ENCODE measurements around the gene MYL3. TPM values are rescaled to one million over a fixed set of nuclear protein-coding genes. Genes with fewer than 3 reads are reported as not detected.
A peak's percentile ranks its signal among the peaks of the same experiment; 100 is the strongest.

MYL3 gene
- total and polyA plus RNA-seq, 2 donors (not counting 1 experiment from before 2014, with no cell fraction given): not detected

GRCh38 chr3:46895761-46896160 lies 32.5 kb upstream of the MYL3 start:
- ATAC-seq (ENCODE audit: low read depth): no peak
- Mint-ChIP-seq H3K27me3 (peaks cover 51% of the 10 kb centered on the region), H3K9me3 (ENCODE audit: insufficient read depth) (no peaks in the 10 kb centered on the region), H3K4me1 (peaks cover 27% of the 10 kb centered on the region), H3K4me3 (no peak overlapping the region), H3K27ac (no peak overlapping the region)
- H3K9me3 ChIP-seq (ENCODE audit: control extremely low read depth in 1 of 3, control insufficient read depth in 2 of 3, insufficient read depth in 1 of 3, low read length in 2 of 3): peaks cover 0 to 6% (median 0%) of the 10 kb centered on the region in 3 donors
- H4K20me1 ChIP-seq (ENCODE audit: control insufficient read depth, insufficient read depth, low read length, poor library complexity, severe bottlenecking): no peaks in the 10 kb centered on the region
- H3K27me3 ChIP-seq (replicated peaks in 1 of 4; ENCODE audit: control extremely low read depth in 1 of 4, control insufficient read depth in 3 of 4, insufficient read depth in 4 of 4, low read length in 3 of 4): peaks cover 0 to 59% (median 22%) of the 10 kb centered on the region in 4 experiments
- intact Hi-C loops (cut with micrococcal nuclease): loop anchor here (1.0 kb wide), 3 partner anchors 29 to 190 kb away; no protein-coding TSS in a partner anchor
- 95% methylated on average over 4 of the region's 4 CpGs for WGBS (ENCODE audit: insufficient coverage)
- TF ChIP-seq EZH2 (IDR thresholded peaks at IDR 0.05; ENCODE audit: borderline replicate concordance, insufficient read depth, low read depth, low read length, poor library complexity, severe bottlenecking): no peak
- ChIA-PET POLR2A (no interaction called here), CTCF (interaction anchor here (0.5 to 2.7 kb wide), 15 partner anchors 10 to 469 kb away, joined by 3 to 30 read pairs (median 6); no protein-coding TSS in a partner anchor)
- DNase-seq: no peak
- no peaks in the 10 kb centered on the region for H3K36me3 ChIP-seq (replicated peaks in 1 of 2; ENCODE audit: control extremely low read depth in 1 of 2, control insufficient read depth in 1 of 2, extremely low read depth in 1 of 2, insufficient read depth in 2 of 2, low read length in 1 of 2)
- no peak overlapping the region for H3K4me2 ChIP-seq (replicated peaks; ENCODE audit: low read depth, low read length, poor library complexity, severe bottlenecking)
- no peak overlapping the region for H3K4me3 ChIP-seq (ENCODE audit: control extremely low read depth in 1 of 5, extremely low read depth in 1 of 5, insufficient read depth in 1 of 5, low read depth in 2 of 5, low read length in 4 of 5)
- H2AFZ ChIP-seq (ENCODE audit: insufficient read depth, low read depth, low read length, poor library complexity, severe bottlenecking): no peak overlapping the region
- H3K9ac ChIP-seq (ENCODE audit: low read length): no peak overlapping the region
- H3K27ac ChIP-seq (ENCODE audit: low read length in 2 of 2): no peak overlapping the region
- H3K79me2 ChIP-seq (ENCODE audit: control insufficient read depth, insufficient read depth, low read length): no peaks in the 10 kb centered on the region
- H3K4me1 ChIP-seq (ENCODE audit: control insufficient read depth in 2 of 2, insufficient read depth in 2 of 2, low read length in 2 of 2): peaks cover 23 to 26% of the 10 kb centered on the region in 2 donors

DNA sequence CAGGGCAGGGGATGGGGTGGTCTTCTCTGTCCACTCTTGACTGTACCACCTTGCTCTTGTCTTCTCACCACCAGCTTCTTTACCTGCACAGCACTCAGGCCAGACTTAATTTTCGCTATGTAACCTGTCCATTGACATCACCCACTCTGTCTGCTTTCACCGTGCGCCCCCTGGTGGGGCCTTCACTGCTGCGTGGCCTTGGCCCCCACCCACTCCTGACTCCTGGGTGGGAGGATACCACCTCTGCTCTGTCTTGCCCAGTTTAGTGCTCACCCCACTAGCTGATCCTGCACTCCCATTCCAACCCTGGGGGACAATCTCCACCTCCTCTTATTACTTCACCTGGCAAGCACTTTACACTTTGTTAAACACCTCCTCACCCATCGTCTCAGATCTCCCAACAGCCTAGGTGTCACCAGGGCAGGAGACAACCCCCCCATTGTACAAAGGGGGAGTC lies 32.0 kb upstream of the MYL3 start:
- intact Hi-C loops (cut with micrococcal nuclease): loop anchor here (1.0 kb wide), 3 partner anchors 29 to 190 kb away; no protein-coding TSS in a partner anchor
- no peak overlapping the region for H2AFZ ChIP-seq (ENCODE audit: insufficient read depth, low read depth, low read length, poor library complexity, severe bottlenecking)
- H3K9ac ChIP-seq (ENCODE audit: low read length): no peak overlapping the region
- peak; percentile 82 for DNase-seq
- POLR2A ChIA-PET: no interaction called here
- H3K27me3 ChIP-seq (replicated peaks in 1 of 4; ENCODE audit: control extremely low read depth in 1 of 4, control insufficient read depth in 3 of 4, insufficient read depth in 4 of 4, low read length in 3 of 4): peaks cover 0 to 62% (median 22%) of the 10 kb centered on the region in 4 experiments
- H3K4me3 Mint-ChIP-seq: peak overlapping the region; percentile 2
- TF ChIP-seq EZH2 (IDR thresholded peaks at IDR 0.05; ENCODE audit: borderline replicate concordance, insufficient read depth, low read depth, low read length, poor library complexity, severe bottlenecking) (no peak), CTCF (IDR thresholded peaks at IDR 0.05) (peak; percentile 82)
- H3K79me2 ChIP-seq (ENCODE audit: control insufficient read depth, insufficient read depth, low read length): no peaks in the 10 kb centered on the region
- H3K9me3 ChIP-seq (ENCODE audit: control extremely low read depth in 1 of 3, control insufficient read depth in 2 of 3, insufficient read depth in 1 of 3, low read length in 2 of 3): peaks cover 0 to 6% (median 0%) of the 10 kb centered on the region in 3 donors
- CTCF ChIA-PET: interaction anchor here (0.7 to 2.7 kb wide), 20 partner anchors 10 to 406 kb away, joined by 3 to 30 read pairs (median 4); partner anchors contain the start of gene MYL3
- peaks cover 23 to 26% of the 10 kb centered on the region in 2 donors for H3K4me1 ChIP-seq (ENCODE audit: control insufficient read depth in 2 of 2, insufficient read depth in 2 of 2, low read length in 2 of 2)
- H3K4me2 ChIP-seq (replicated peaks; ENCODE audit: low read depth, low read length, poor library complexity, severe bottlenecking): no peak overlapping the region
- 5% methylated on average over 4 of the region's 5 CpGs for WGBS (ENCODE audit: insufficient coverage)
- peak; percentile 78 for ATAC-seq (ENCODE audit: low read depth)
- peaks cover 53% of the 10 kb centered on the region for H3K27me3 Mint-ChIP-seq
- no peaks in the 10 kb centered on the region for H3K36me3 ChIP-seq (replicated peaks in 1 of 2; ENCODE audit: control extremely low read depth in 1 of 2, control insufficient read depth in 1 of 2, extremely low read depth in 1 of 2, insufficient read depth in 2 of 2, low read length in 1 of 2)
- H4K20me1 ChIP-seq (ENCODE audit: control insufficient read depth, insufficient read depth, low read length, poor library complexity, severe bottlenecking): no peaks in the 10 kb centered on the region
- H3K27ac Mint-ChIP-seq: peak overlapping the region; percentile 4
- H3K4me3 ChIP-seq (ENCODE audit: control extremely low read depth in 1 of 5, extremely low read depth in 1 of 5, insufficient read depth in 1 of 5, low read depth in 2 of 5, low read length in 4 of 5): no peak overlapping the region
- H3K9me3 Mint-ChIP-seq (ENCODE audit: insufficient read depth): no peaks in the 10 kb centered on the region
- H3K27ac ChIP-seq (ENCODE audit: low read length in 2 of 2): no peak overlapping the region
- peaks cover 27% of the 10 kb centered on the region for H3K4me1 Mint-ChIP-seq
